K562 (cell line): ENCODE measurements around the gene NDRG4. TPM values are rescaled to one million over a fixed set of nuclear protein-coding genes. Genes with fewer than 3 reads are reported as not detected.
A peak's percentile ranks its signal among the peaks of the same experiment; 100 is the strongest.

Experiments
- BRF1 ChIP-seq: IDR thresholded peaks from 3 replicates; pipeline ENCODE4 v1.6.1; 2011; ENCODE audit warnings: borderline replicate concordance, mild to moderate bottlenecking; ENCODE audit not compliant: insufficient read length; ENCODE audit errors: extremely low read depth
- EZH2 ChIP-seq: IDR thresholded peaks from 2 replicates; pipeline ENCODE4 v1.6.1; 2012; ENCODE audit warnings: low read depth, mild to moderate bottlenecking, inconsistent platforms, low read length, borderline replicate concordance
- FOXJ3 ChIP-seq: sonication (generic); formaldehyde crosslinking; IDR thresholded peaks from 2 replicates; pipeline ENCODE4 v1.4.0; 2020; ENCODE audit warnings: mild to moderate bottlenecking, missing genetic modification reagents
- GTF2F1 ChIP-seq: IDR thresholded peaks from 2 replicates; pipeline ENCODE4 v1.6.1; 2011; ENCODE audit warnings: low read depth, low read length, improper control_type of control experiment
- HEY1 ChIP-seq: fragments of 250-450 bp; sonication (Bioruptor Pico); IDR thresholded peaks from 2 replicates; pipeline ENCODE4 v1.5.0; 2020; ENCODE audit warnings: mild to moderate bottlenecking, moderate library complexity, borderline replicate concordance
- HIVEP1 ChIP-seq: fragments of 250-450 bp; sonication (Bioruptor Pico); IDR thresholded peaks from 2 replicates; pipeline ENCODE4 v1.4.0; 2020; ENCODE audit warnings: mild to moderate bottlenecking
- MCM7 ChIP-seq, 2 experiments: fragments of 450-650 bp; IDR thresholded peaks; 2 replicates each; pipeline ENCODE4 v1.6.1; 2016 to 2018
- MEF2A ChIP-seq: IDR thresholded peaks from 2 replicates; pipeline ENCODE4 v1.6.1; 2011; ENCODE audit warnings: low read depth, mild to moderate bottlenecking, low read length, moderate library complexity; ENCODE audit not compliant: control insufficient read depth
- NELFE ChIP-seq: IDR thresholded peaks from 2 replicates; pipeline ENCODE4 v1.6.1; 2011; ENCODE audit warnings: mild to moderate bottlenecking; ENCODE audit not compliant: insufficient read depth, insufficient read length
- NFRKB ChIP-seq: fragments of 450-650 bp; IDR thresholded peaks from 2 replicates; pipeline ENCODE4 v1.6.1; 2016; ENCODE audit warnings: low read depth
- PYGO2 ChIP-seq: fragments of 450-650 bp; IDR thresholded peaks from 2 replicates; pipeline ENCODE4 v1.6.1; 2016; ENCODE audit warnings: mild to moderate bottlenecking, missing genetic modification characterization, moderate library complexity, missing compliant biosample characterization
- SMAD2 ChIP-seq: fragments of 150-350 bp; IDR thresholded peaks from 2 replicates; pipeline ENCODE4 v1.6.1; 2014; ENCODE audit warnings: low read depth, mild to moderate bottlenecking, low read length
- SRSF3 ChIP-seq: fragments of 200-400 bp; formaldehyde crosslinking; IDR thresholded peaks from 2 replicates; pipeline ENCODE4 v1.6.1; 2016; ENCODE audit warnings: mild to moderate bottlenecking, low read length, moderate library complexity; ENCODE audit not compliant: insufficient read depth
- TAF9B ChIP-seq: fragments of 450-650 bp; IDR thresholded peaks from 2 replicates; pipeline ENCODE4 v1.6.1; 2018; ENCODE audit warnings: mild to moderate bottlenecking; ENCODE audit not compliant: partially characterized antibody
- TGIF2 ChIP-seq: sonication (generic); formaldehyde crosslinking; IDR thresholded peaks from 2 replicates; pipeline ENCODE4 v1.8.1; 2022; ENCODE audit warnings: mild to moderate bottlenecking, missing genetic modification reagents, moderate library complexity
- ZNF143 ChIP-seq: sonication (generic); formaldehyde crosslinking; IDR thresholded peaks from 2 replicates; pipeline ENCODE4 v1.9.0; 2022; ENCODE audit warnings: mild to moderate bottlenecking, missing genetic modification reagents
- ZNF253 ChIP-seq: fragments of 250-450 bp; sonication (Bioruptor Pico); conservative IDR thresholded peaks from 2 replicates; pipeline ENCODE4 v1.6.1; 2021; ENCODE audit warnings: mild to moderate bottlenecking
- ZNF431 ChIP-seq: sonication (generic); formaldehyde crosslinking; IDR thresholded peaks from 2 replicates; pipeline ENCODE4 v1.8.0; 2022; ENCODE audit warnings: mild to moderate bottlenecking, missing genetic modification reagents
- ZNF668 ChIP-seq: fragments of 250-450 bp; sonication (Bioruptor Pico); IDR thresholded peaks from 2 replicates; pipeline ENCODE4 v1.8.0; 2022; ENCODE audit warnings: mild to moderate bottlenecking, inconsistent platforms
- polyA plus RNA-seq, 8 experiments: library from polyadenylated mRNA; depleted of rRNA in 4 of 8; stranded (reverse) in 5 of 8; unstranded in 3 of 8; fragments of >200 nt; fragmentation: Nextera tagmentation in 2 of 8; fragmentation: Illumina TruSeq in 1 of 8; extraction: Ambion mirVana in 2 of 8; extraction: Trizol in 1 of 8; gene quantifications; 2 replicates each; pipeline versions ENCODE4 v1.2.1 to v1.2.3, GENCODE V29; 2011 to 2014; ENCODE audit warnings: inconsistent platforms in 1 of 8, missing spikeins in 1 of 8
- total RNA-seq, 7 experiments: library from RNA; depleted of rRNA in 6 of 7; stranded (reverse); fragments of >200 nt in 6 of 7; fragmentation: Illumina TruSeq in 2 of 7; extraction: Trizol in 2 of 7; gene quantifications; 2 replicates each; pipeline versions ENCODE4 v1.2.1 to v1.2.3, GENCODE V29; 2011 to 2021; ENCODE audit warnings: low replicate concordance in 1 of 7
- TF ChIP-seq, protein P1 (sequence below): sonication (generic); formaldehyde crosslinking; IDR thresholded peaks from 2 replicates; pipeline ENCODE4 v1.9.0; 2022; ENCODE audit warnings: mild to moderate bottlenecking, missing genetic modification reagents
- TF ChIP-seq, protein P2 (sequence below): fragments of 250-450 bp; sonication (Bioruptor Pico); IDR thresholded peaks from 2 replicates; pipeline ENCODE4 v1.5.0; 2021
- TF ChIP-seq, protein P3 (sequence below): sonication (generic); formaldehyde crosslinking; IDR thresholded peaks from 2 replicates; pipeline ENCODE4 v1.8.0; 2022; ENCODE audit warnings: mild to moderate bottlenecking, missing genetic modification reagents
- TF ChIP-seq, protein P4 (sequence below), 2 experiments: IDR thresholded peaks; 2 replicates each; pipeline ENCODE4 v1.6.1; 2011; ENCODE audit warnings: borderline replicate concordance in 1 of 2, control low read depth in 1 of 2, low read depth in 1 of 2, low read length in 1 of 2, mild to moderate bottlenecking in 1 of 2, mixed read lengths in 1 of 2, moderate library complexity in 1 of 2; ENCODE audit not compliant: insufficient read depth in 1 of 2, insufficient read length in 1 of 2, poor library complexity in 1 of 2, severe bottlenecking in 1 of 2; ENCODE audit errors: extremely low read depth in 1 of 2

Gene NDRG4
- total and polyA plus RNA-seq, 9 of the 15 experiments (the other 6 are each of a cell fraction or from before 2014, with no cell fraction given), result 0.06 to 0.95 (median 0.28) TPM

DNA sequence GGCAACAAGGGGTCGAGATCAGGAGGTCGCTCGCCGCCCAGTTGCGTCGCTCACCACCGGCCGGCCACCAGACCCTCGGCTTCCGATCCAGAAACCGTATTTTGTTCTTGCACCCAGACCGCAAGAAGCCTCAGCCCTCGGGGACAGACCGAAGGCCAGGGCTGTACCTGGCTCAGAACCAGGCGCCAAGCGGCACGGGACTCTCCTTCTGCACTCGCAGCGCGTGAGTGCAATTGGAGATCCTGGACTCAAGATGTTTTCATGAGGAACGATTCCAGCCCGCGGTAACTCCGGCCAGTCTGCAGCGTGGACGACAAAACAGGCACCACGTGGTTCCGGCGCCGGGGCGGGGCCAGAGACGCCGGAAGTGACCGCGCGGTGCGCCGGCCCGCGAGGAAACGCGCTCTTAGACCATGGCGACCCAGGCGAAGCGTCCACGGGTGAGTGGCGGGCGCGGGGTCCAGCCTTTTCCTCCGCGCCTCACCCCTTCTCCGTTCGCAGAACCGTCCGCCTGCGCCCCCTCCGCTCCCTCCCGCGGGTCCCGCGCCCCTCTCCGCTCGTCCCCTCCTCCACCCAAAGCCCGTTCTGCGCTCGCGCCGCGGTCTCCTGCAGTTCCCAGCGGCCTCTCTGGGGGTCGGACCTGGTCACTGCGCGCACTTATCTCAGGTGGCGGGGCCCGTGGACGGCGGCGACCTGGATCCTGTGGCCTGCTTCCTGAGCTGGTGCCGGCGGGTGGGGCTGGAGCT is 15.4 kb downstream of the NDRG4 start, which contains the start of gene SETD6 (continued):
- TF ChIP-seq NFRKB (peak; percentile 29; the same call in 1 of the 2 replicates), ZNF253 (CRISPR knock-in tag) (no peak), PYGO2 (tag) (no peak), ZNF431 (CRISPR knock-in tag) (peak; percentile 13; the same call in 1 of the 2 replicates), HIVEP1 (no peak), EZH2 (no peak), BRF1 (no peak), TGIF2 (CRISPR knock-in tag) (peak; percentile 93), SMAD2 (no peak), ZNF668 (CRISPR knock-in tag) (no peak), TAF9B (peak; percentile 58), MCM7 (IDR thresholded peaks at IDR 0.05) (no peak), SRSF3 (no peak), FOXJ3 (CRISPR knock-in tag) (no peak), MEF2A (no peak), ZNF143 (CRISPR knock-in tag) (0 out of 2 replicates have a peak, but pooled peaks have one; percentile 44), HEY1 (CRISPR knock-in tag) (no peak), NELFE (no peak), GTF2F1 (no peak)
- TF ChIP-seq, protein P1, sequence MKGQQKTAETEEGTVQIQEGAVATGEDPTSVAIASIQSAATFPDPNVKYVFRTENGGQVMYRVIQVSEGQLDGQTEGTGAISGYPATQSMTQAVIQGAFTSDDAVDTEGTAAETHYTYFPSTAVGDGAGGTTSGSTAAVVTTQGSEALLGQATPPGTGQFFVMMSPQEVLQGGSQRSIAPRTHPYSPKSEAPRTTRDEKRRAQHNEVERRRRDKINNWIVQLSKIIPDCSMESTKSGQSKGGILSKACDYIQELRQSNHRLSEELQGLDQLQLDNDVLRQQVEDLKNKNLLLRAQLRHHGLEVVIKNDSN (CRISPR knock-in tag), result peak; percentile 96
- TF ChIP-seq, protein P2, sequence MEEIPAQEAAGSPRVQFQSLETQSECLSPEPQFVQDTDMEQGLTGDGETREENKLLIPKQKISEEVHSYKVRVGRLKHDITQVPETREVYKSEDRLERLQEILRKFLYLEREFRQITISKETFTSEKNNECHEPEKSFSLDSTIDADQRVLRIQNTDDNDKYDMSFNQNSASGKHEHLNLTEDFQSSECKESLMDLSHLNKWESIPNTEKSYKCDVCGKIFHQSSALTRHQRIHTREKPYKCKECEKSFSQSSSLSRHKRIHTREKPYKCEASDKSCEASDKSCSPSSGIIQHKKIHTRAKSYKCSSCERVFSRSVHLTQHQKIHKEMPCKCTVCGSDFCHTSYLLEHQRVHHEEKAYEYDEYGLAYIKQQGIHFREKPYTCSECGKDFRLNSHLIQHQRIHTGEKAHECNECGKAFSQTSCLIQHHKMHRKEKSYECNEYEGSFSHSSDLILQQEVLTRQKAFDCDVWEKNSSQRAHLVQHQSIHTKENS (CRISPR knock-in tag), result no peak
- TF ChIP-seq, protein P3, sequence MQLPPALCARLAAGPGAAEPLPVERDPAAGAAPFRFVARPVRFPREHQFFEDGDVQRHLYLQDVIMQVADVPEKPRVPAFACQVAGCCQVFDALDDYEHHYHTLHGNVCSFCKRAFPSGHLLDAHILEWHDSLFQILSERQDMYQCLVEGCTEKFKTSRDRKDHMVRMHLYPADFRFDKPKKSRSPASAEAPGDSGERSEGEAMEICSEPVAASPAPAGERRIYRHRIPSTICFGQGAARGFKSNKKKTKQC (CRISPR knock-in tag), result no peak; the same call in 1 of the 2 replicates
- TF ChIP-seq, protein P4, sequence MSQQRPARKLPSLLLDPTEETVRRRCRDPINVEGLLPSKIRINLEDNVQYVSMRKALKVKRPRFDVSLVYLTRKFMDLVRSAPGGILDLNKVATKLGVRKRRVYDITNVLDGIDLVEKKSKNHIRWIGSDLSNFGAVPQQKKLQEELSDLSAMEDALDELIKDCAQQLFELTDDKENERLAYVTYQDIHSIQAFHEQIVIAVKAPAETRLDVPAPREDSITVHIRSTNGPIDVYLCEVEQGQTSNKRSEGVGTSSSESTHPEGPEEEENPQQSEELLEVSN (IDR thresholded peaks at IDR 0.05; ENCODE audit: borderline replicate concordance in 1 of 2, extremely low read depth in 1 of 2, insufficient read depth in 1 of 2, insufficient read length in 1 of 2, low read depth in 1 of 2, low read length in 1 of 2, poor library complexity in 1 of 2, severe bottlenecking in 1 of 2), result peak; percentile 94 to 96
